SK-N-SH treated with all-trans-retinoic acid at 6 μM for 48 hours (cell line): ENCODE results near the gene REPIN1.

Experiments
- PPARA ChIP-seq: fragments of 250-450 bp; sonication (Bioruptor Pico); IDR thresholded peaks from 2 replicates; pipeline ENCODE4 v1.5.0; 2020; ENCODE audit warnings: mild to moderate bottlenecking, borderline replicate concordance
- TF ChIP-seq, protein P1 (sequence below): fragments of 250-450 bp; sonication (Bioruptor Pico); IDR thresholded peaks from 2 replicates; pipeline ENCODE4 v1.5.0; 2020; ENCODE audit warnings: mild to moderate bottlenecking, moderate library complexity
- TF ChIP-seq, protein P2 (sequence below): fragments of 250-450 bp; sonication (Bioruptor Pico); IDR thresholded peaks from 2 replicates; pipeline ENCODE4 v1.8.0; 2020; ENCODE audit warnings: mild to moderate bottlenecking, moderate library complexity, borderline replicate concordance

DNA sequence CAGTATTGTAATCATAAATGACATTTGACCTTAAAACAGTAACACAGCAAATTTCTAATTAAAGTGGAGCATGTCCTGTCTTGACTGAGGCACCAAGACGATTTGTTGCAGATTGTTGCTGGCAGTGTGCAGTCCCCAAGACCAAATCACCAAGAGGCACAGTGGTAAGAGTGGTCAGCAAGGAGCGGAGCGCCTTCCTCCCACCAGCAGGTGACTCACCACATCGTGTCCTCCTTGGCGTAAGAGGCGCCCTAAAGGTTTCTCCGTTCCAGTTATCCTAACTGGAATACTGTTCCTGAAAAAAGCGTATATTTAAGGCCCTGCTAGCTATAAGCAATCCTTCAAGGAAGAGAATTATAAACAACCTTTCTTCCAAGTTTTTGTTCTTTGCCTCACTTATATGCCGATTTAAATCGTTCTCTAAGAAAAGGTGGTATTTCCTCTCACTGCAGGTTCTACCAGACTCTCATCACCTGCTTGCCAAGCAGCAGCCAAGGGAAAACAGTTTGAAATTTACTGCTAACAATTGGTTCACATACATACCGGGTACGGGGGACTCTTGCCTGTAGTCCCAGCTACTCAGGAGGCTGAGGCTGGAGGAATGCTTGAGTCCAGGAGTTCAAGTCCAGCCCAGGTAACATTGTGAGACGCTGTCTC, 10.7 kb upstream of the REPIN1 start:
- TF ChIP-seq, protein P1, sequence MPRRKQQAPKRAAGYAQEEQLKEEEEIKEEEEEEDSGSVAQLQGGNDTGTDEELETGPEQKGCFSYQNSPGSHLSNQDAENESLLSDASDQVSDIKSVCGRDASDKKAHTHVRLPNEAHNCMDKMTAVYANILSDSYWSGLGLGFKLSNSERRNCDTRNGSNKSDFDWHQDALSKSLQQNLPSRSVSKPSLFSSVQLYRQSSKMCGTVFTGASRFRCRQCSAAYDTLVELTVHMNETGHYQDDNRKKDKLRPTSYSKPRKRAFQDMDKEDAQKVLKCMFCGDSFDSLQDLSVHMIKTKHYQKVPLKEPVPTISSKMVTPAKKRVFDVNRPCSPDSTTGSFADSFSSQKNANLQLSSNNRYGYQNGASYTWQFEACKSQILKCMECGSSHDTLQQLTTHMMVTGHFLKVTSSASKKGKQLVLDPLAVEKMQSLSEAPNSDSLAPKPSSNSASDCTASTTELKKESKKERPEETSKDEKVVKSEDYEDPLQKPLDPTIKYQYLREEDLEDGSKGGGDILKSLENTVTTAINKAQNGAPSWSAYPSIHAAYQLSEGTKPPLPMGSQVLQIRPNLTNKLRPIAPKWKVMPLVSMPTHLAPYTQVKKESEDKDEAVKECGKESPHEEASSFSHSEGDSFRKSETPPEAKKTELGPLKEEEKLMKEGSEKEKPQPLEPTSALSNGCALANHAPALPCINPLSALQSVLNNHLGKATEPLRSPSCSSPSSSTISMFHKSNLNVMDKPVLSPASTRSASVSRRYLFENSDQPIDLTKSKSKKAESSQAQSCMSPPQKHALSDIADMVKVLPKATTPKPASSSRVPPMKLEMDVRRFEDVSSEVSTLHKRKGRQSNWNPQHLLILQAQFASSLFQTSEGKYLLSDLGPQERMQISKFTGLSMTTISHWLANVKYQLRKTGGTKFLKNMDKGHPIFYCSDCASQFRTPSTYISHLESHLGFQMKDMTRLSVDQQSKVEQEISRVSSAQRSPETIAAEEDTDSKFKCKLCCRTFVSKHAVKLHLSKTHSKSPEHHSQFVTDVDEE (CRISPR knock-in tag): no peak
- TF ChIP-seq, protein P2, sequence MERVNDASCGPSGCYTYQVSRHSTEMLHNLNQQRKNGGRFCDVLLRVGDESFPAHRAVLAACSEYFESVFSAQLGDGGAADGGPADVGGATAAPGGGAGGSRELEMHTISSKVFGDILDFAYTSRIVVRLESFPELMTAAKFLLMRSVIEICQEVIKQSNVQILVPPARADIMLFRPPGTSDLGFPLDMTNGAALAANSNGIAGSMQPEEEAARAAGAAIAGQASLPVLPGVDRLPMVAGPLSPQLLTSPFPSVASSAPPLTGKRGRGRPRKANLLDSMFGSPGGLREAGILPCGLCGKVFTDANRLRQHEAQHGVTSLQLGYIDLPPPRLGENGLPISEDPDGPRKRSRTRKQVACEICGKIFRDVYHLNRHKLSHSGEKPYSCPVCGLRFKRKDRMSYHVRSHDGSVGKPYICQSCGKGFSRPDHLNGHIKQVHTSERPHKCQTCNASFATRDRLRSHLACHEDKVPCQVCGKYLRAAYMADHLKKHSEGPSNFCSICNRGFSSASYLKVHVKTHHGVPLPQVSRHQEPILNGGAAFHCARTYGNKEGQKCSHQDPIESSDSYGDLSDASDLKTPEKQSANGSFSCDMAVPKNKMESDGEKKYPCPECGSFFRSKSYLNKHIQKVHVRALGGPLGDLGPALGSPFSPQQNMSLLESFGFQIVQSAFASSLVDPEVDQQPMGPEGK (CRISPR knock-in tag): no peak
- TF ChIP-seq PPARA (CRISPR knock-in tag): no peak
